Sigmoid colon (tissue), 4 donors: ENCODE data around the gene ANKRD33.

ENCODE experiments used
- CTCF ChIP-seq, 4 experiments: fragments of 450-650 bp in 3 of 4; fragments of 200-600 bp in 1 of 4; IDR thresholded peaks; one replicate each; pipeline ENCODE4 v1.5.1; 2016 to 2019; ENCODE audit warnings: antibody characterized with exemption in 4 of 4, mild to moderate bottlenecking in 3 of 4, moderate library complexity in 2 of 4
- POLR2A ChIP-seq, 2 donors: fragments of 450-650 bp; IDR thresholded peaks; one replicate each; pipeline ENCODE4 v1.6.1; 2016; ENCODE audit warnings: antibody characterized with exemption in 2 of 2, mild to moderate bottlenecking in 2 of 2, moderate library complexity in 2 of 2
- POLR2AphosphoS5 ChIP-seq, 4 donors: sonication (generic); formaldehyde crosslinking; IDR thresholded peaks; one replicate each; pipeline ENCODE4 v1.6.1; 2017; ENCODE audit warnings: antibody characterized with exemption in 4 of 4

GRCh38 chr12:51887476-51888315 lies at the start of gene ANKRD33:
- TF ChIP-seq CTCF (IDR thresholded peaks at IDR 0.05), result no peak
- peak in 1 of 4 donors; percentile 28 for TF ChIP-seq POLR2AphosphoS5 (IDR thresholded peaks at IDR 0.05)
- no peak for TF ChIP-seq POLR2A (IDR thresholded peaks at IDR 0.05)
